ENCODE results near the gene CFAP97. TPM values are rescaled to one million over a fixed set of nuclear protein-coding genes. Genes with fewer than 3 reads are reported as not detected.

CFAP97 gene
- total and polyA plus RNA-seq, 11 donors = 2.0 to 22.7 (median 12.4) TPM

DNA sequence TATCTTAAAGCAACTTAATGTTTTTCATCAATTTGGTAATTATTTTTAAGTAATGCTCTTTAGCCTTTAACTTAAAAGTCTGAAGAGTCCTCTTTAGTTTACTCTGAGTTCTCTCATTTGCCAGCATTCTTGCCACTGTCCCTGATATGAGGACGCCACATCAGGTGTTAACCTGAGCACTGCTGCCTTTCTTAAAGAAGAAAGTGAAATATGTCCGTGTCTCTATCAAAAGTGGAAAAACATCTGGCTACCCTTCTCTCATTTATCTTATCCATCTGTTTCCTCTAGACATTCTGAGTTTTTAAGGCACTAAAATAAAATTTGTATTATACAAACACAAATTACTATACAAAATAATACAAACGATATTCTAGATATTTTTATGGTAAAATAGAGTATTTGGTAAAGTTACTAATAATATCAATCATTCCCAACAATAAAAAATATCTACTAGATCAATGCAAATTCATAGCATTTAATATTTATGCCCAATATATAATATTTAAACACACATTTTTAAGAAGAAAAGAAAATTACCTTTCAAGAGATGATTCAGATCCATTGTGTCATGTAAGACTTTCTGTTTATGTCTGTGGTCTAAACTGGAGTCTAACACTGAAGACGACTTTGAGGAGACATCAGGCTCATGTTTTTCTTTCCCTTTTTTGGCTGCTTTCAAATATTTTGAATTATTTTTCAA, 14.0 kb downstream of the CFAP97 start:
- intact Hi-C loops (cut with DNase I) = loop anchor here in 2 of 10 donors (10.0 kb wide), 2 partner anchors 55 to 155 kb away; no protein-coding TSS in a partner anchor
- 61 to 73% (median 65%) methylated on average over 4 of the region's 4 CpGs for WGBS, 4 donors

GRCh38 chr4:185186769-185187168, 17.0 kb downstream of the CFAP97 start:
- Histone ChIP-seq H3K27ac (no peak overlapping the region), H3K4me1 (peaks cover 0 to 7% (median 0%) of the 10 kb centered on the region in 12 donors), H3K4me3 (no peak overlapping the region), H3K9me3 (no peaks in the 10 kb centered on the region), H3K36me3 (peaks cover 0 to 44% (median 35%) of the 10 kb centered on the region in 9 donors), H3K27me3 (no peaks in the 10 kb centered on the region)
- DNase-seq = no peak
- intact Hi-C loops (cut with DNase I) = loop anchor here in 2 of 10 donors (10.0 kb wide), 2 partner anchors 52 to 152 kb away; no protein-coding TSS in a partner anchor
- WGBS, 4 donors = 72 to 81% (median 73%) methylated on average over 3 of the region's 3 CpGs
- ATAC-seq = no peak
- TF ChIP-seq POLR2A (IDR thresholded peaks at IDR 0.05) = no peak
- TF ChIP-seq, protein P1, sequence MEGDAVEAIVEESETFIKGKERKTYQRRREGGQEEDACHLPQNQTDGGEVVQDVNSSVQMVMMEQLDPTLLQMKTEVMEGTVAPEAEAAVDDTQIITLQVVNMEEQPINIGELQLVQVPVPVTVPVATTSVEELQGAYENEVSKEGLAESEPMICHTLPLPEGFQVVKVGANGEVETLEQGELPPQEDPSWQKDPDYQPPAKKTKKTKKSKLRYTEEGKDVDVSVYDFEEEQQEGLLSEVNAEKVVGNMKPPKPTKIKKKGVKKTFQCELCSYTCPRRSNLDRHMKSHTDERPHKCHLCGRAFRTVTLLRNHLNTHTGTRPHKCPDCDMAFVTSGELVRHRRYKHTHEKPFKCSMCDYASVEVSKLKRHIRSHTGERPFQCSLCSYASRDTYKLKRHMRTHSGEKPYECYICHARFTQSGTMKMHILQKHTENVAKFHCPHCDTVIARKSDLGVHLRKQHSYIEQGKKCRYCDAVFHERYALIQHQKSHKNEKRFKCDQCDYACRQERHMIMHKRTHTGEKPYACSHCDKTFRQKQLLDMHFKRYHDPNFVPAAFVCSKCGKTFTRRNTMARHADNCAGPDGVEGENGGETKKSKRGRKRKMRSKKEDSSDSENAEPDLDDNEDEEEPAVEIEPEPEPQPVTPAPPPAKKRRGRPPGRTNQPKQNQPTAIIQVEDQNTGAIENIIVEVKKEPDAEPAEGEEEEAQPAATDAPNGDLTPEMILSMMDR (IDR thresholded peaks at IDR 0.05) = no peak

More for the DNA sequence above, 14.0 kb downstream of the CFAP97 start:
- H3K4me1 ChIP-seq = peaks cover 0 to 7% (median 0%) of the 10 kb centered on the region in 12 donors
- no peak for TF ChIP-seq POLR2A (IDR thresholded peaks at IDR 0.05)
- TF ChIP-seq, protein P1 (IDR thresholded peaks at IDR 0.05) = no peak
- ATAC-seq (no peak), DNase-seq (no peak)
- H3K9me3 ChIP-seq = no peaks in the 10 kb centered on the region
- no peak overlapping the region for H3K4me3 ChIP-seq
- peaks cover 0 to 44% (median 35%) of the 10 kb centered on the region in 9 donors for H3K36me3 ChIP-seq
- no peaks in the 10 kb centered on the region for H3K27me3 ChIP-seq
- no peak overlapping the region for H3K27ac ChIP-seq

GRCh38 chr4:185183622-185184281, 20.0 kb downstream of the CFAP97 start:
- intact Hi-C loops (cut with DNase I) = loop anchor here in 8 of 10 donors (1.0 to 10.0 kb wide), 12 partner anchors 36 to 179 kb away; partner anchors contain the start of gene SLC25A4 (in 1 of the 8)
- DNase-seq (peak; percentile 64 to 91 (median 85)), ATAC-seq (peak in 3 of 4 donors; percentile 37 to 78 (median 77))
- TF ChIP-seq POLR2A (IDR thresholded peaks at IDR 0.05) = no peak
- TF ChIP-seq, protein P1 (IDR thresholded peaks at IDR 0.05) = peak; percentile 73 to 96 (median 88)
- Histone ChIP-seq H3K9me3 (no peaks in the 10 kb centered on the region), H3K27me3 (no peaks in the 10 kb centered on the region), H3K36me3 (peaks cover 0 to 22% (median 14%) of the 10 kb centered on the region in 9 donors), H3K4me3 (no peak overlapping the region), H3K27ac (no peak overlapping the region), H3K4me1 (peaks cover 0 to 5% (median 0%) of the 10 kb centered on the region in 12 donors)
- 36 to 41% (median 39%) methylated on average over 6 of the region's 6 CpGs for WGBS, 4 donors

DNA sequence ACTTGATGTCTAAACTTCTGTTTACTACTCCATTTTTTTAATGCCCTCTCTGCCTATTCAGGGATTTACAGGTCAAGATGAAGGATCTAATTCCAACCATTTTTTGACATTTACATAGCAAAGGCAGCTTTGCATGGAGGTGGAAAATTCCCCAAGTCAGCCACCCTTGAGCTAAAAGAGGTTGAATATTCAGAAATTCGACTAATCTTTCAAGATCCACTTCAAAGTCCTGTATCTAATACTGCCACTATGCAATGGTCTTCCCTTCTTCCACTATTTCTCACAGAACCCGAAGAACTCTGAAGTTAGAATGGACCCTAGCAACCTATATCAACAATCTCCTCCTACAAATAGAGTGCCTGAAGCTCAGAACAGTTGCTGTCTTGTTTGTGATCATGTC, 21.6 kb downstream of the CFAP97 start:
- 66 to 75% (median 70%) methylated on average over 2 of the region's 2 CpGs for WGBS, 4 donors
- H3K4me1 ChIP-seq = peaks cover 0 to 5% (median 0%) of the 10 kb centered on the region in 12 donors

More for the DNA sequence above, 21.6 kb downstream of the CFAP97 start:
- Histone ChIP-seq H3K4me3 (no peak overlapping the region), H3K9me3 (no peaks in the 10 kb centered on the region), H3K36me3 (peaks cover 0 to 10% (median 1%) of the 10 kb centered on the region in 9 donors), H3K27ac (no peak overlapping the region), H3K27me3 (no peaks in the 10 kb centered on the region)
- intact Hi-C loops (cut with DNase I) = loop anchor here in 8 of 10 donors (2.0 to 10.0 kb wide), 10 partner anchors 35 to 177 kb away; partner anchors contain the start of gene SLC25A4 (in 1 of the 8)
- no peak for ATAC-seq
- TF ChIP-seq, protein P1 (IDR thresholded peaks at IDR 0.05) = no peak
- TF ChIP-seq POLR2A (IDR thresholded peaks at IDR 0.05) = no peak
- no peak for DNase-seq
